HS-5 (cell line): ENCODE measurements around the gene BTBD6.

ENCODE experiments used
- DNase-seq: peaks from one replicate; pipeline ENCODE4 v3.0.0-alpha.2; 2012; ENCODE audit warnings: low read depth

Gene BTBD6

DNA sequence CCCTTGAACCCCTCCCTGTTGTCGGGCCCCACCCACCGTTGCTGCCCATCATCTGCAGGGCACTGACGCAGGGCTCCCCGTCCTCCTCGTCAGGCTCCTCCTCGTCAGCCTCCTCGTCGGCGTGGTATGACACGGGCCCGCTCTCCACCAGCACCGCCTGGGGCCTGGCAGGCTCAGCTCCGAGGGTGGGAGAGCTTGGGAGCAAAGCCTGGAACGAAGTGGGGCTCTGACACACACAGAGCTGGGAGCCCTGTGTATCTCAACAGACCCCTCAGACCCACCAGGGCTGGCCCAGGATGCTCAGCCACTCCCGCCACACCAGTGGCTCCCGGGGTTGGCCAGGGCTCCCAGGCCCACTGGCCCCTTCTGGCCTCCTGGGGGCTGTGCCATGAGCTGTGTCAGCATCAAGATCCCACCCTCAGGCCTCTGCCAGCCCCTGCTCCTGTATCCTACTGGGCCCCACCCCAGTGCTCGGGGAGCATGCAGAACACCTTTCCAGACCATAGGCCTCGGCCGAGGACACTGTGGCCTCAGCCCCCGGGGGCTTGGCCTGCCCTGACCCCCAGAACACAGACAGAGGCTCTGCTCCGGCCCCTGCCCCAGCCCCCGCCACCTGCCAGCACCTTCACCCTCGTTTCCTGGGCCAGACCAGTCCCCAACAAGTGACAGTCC lies 37.1 kb upstream of the BTBD6 start:
- DNase-seq, result no peak

DNA sequence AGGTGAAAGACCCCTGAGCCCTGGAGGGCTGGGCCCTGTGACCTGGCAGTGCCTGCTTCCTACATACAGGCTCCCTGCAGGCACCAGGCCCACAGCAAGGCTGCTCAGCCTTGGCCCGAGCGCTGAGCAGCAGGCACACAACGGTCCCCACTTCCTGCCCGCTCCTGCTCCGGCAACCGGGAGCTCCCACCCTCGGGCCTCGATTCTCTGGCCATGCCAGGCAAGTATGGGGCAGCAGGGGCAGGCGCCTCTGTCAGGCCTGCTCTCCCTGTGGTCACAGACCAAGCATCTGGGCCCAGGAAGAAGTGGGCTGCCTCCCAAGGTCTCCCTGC lies 36.6 kb upstream of the BTBD6 start:
- no peak for DNase-seq

DNA sequence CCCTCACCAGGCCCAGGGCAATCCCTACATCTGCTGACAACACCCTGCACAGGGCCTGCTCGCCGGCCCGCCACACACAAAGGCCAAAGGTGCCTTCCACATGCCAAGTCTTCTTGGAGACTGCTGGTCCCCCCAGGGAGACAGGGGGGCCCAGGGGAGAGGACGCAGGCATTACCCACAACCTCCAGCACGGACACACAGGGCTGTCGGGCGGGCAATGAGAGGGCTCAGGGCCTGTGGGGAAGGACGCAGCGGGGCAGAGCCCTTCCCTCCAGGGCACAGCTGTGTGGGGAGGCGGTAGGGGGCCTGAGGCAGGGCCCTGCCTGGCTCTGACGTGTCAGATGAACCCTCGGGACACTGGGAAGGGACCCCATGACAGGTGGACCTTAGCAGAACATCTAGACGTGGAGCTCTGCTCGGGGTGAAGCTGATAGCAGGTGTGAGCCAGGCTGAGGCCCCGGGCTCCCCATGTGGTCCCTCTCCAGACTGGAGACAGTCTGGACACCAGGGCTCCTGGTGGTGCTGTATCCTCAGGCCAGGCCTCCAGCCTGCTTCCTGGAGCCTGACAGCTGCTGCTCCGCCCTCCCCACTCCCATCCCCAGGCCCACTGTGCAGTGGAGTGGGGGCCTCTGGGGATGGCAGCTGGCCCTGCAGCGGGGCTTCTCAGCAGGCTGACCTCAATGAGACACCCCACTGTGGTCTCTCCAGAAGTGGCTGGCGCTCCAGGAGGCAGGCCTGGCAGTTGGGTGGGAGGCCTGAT lies 35.6 kb upstream of the BTBD6 start:
- DNase-seq, result no peak

DNA sequence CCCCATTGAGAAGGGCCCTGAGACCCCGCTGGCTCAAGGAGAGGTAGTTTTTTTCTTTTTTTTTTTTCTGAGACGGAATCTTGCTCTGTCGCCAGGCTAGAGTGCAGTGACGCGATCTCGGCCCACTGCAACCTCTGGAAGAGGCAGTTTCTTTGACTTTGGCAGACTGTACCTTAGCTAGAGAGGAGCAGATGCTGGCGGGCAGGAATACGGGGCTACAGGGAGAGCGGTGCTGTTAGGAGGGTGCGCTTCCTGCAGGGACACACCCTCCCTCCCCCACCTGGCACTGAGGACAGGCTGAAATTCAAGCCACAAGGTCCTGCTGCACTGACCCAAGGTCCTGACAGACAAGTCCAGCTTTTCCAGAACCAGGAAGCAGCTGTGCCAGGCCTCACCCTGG lies 35.0 kb upstream of the BTBD6 start:
- DNase-seq, result no peak

DNA sequence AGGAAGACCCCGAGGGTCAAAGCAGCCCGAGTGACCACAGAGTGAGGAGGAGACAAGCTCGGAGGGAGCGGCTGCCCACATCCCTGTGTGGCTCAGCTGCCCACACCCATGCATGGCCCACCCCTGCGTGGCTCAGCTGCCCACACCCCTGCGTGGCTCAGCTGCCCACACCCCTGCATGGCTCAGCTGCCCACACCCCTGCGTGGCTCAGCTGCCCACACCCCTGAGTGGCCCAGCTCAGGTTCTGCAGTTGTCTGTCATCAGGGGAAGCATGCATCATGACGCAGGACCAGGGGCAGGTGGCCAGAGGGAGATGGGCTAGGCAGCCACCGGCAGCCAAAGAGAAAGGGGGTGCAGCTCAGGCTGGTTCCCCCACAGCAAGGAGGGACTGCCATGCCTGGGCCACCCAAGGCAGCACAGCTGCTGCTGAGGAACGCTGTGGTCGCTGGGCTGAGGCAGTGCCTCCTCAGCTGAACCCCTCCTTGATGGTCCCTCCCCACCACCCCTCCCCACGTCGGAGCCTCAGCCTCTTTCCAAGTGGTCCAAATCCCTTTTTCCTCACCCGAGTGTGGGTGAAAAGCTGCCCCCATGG lies 33.9 kb upstream of the BTBD6 start:
- DNase-seq, result no peak

DNA sequence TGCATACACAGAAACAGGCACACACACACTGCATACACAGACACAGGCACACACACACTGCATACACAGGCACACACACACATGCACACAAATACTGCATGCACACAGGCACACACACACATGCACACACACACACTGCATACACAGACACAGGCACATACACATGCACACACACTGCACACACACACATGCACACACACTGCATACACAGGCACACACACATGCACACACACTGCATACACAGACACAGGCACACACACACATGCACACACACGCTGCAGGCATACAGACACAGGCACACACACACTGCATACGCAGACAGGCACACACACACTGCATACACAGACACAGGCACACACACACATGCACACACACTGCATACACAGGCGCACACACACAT lies 32.7 kb upstream of the BTBD6 start:
- no peak for DNase-seq

DNA sequence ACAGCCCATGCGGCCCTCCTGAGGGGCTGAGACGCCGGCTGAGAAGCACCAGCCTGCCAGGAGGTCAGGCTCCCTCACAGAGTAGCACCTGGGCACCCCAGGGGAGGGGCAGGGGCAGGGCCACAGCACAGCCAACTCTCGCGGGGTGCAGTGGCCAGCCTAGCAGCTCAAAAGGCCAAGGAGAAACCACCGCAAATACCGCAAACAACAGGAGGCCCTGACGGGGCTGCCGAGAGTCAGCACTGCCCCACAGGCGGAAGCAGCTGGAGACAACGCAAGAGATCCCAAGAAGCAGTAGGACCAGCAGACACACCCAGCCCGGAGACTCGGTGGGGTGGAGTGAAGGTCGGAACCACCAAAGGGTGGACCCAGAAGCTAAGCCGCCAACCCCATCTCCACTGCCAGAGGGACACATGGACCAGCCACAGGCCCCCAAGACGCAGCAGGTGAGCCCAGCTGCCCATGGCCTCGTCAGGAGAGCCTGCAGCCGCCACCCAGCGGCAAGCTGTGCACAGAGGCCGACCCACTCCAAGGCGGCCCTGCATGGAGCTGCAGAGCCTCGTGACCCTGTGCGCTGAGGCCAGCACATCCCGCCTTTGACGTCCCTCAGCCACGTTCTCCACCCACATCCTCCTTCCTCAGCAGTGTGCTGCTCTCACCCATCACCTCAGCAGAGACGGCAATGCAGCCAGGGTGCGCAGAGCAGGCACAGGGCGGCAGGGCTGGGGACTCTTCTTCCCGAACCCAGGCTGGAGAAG lies 31.7 kb upstream of the BTBD6 start:
- DNase-seq, result no peak

DNA sequence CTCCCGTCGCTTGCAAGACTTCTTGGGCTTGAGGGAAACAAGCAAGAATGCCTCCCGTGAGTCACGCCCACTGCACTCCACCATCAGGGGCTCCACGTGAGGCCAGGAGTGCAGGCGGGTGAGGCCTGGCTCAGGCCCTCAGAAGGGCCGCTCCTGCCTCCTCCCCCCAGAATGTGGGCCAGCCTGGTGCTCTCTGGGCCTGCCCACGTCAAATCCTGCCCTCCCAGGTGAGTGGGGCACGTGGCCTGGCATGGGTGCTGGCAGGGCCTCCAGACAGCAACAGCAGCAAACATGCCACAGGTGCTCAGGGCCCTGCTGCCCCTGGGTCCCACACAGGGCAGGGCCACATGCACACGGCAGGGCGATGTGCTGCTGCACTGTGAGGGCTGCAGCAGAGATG lies 30.6 kb upstream of the BTBD6 start:
- DNase-seq, result no peak

DNA sequence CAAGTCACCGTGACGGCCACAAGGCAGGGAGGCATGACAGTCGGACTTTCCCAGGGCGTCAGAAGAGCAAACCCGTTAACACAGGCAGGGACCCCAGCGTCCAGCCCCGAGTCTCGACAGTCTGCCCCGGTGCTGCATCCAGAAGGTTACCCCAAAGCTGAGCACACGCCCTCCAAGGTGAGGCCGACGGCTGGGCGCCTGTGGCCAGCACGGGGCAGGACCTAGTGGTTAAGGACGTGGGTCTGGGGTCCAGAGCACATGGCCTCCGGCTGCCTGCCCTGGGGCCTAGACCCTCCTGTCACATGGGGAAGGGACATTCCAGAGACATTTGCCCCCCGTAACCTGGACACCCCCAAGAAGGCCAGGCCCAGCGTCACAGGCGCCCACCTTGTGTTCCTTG lies 29.7 kb upstream of the BTBD6 start:
- no peak for DNase-seq

DNA sequence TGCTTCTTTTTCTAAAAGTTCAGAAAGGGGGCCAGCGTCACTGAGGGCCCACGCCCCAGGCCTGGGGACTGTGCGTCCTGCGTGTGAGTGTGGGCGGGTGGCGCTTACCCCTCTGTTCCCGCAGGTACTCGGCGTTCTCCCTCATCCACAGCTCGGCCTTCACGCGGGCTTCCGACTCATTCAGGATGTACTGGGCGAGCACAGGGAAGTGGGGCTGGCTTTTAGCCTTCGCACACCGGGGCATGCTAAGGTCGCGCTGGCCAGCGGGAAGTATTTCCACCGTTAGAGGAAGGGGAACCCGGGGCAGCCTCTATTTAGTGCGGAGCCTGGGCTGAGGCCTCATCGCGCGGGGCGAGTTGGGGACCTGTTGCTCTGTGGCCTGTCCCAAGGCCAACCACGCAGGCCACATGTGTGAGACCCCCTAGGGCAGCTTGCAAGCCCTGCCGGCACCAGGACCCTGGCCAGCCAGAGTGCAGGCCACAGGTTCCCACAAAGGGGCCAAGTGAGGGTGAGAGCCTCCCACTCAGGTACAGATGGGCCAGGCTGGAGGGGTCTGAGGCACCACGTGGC lies 29.2 kb upstream of the BTBD6 start:
- DNase-seq, result no peak

DNA sequence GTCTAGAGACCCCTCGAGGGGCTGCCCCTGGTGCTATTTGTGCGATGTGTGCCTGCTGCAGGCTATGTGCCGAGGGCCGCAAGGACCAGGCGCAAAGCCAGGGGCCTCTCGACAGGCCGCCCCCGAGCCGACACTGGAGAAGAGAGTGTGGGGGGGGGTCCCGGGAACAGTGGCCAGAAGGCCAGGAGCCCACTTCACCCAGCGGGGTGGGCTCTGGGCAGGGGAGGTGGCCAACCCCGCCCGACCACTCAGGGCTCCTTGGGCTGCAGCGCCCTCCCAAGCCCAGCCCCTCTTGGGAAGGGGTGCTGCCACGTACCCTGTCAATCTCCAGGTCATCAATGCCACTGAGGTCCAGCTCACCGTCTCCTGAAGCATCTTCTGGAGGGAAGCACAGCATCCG lies 28.6 kb upstream of the BTBD6 start:
- DNase-seq, result no peak

DNA sequence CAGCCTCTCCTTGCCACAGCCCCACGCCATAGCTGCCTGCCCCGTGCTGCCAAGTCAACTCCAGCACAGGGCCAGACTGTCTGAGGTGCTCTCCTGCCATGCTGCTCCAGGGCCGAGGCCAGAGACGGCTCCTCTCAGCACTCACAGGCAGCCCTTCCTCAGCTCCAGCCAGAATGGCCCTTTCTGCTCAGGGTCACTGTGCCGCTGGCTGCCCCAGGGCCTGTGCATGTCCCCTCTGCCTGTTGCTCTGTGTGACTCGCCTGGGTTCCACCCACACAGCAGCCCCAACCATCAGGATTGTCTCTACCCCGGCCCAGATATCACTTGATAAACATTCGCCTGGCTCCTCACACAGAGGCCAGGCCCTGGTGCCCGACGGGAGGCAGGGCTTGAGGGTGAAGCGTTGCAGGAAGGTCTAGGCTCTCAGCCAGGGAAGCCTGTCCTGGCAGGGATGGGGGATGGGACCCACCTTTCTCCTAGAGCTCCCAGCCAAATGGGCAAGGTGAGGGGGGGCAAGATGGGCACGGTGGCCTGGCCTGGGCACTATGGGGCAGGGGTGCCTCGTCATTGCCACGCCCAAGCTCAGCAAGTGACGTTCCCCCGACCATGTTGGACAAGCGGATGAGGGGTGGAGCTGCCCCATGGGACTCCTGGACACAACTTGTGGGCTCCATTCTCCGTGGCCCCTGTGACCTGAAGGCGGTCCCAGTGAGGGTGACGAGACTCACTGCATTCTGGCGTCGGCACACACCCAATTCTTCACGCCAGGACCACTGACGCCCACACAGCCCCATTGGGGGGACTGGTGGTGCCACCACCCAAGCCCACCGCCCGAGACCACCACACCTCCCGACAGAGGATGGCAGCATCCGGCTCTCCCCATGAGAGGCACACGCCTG lies 27.4 kb upstream of the BTBD6 start:
- DNase-seq, result no peak

DNA sequence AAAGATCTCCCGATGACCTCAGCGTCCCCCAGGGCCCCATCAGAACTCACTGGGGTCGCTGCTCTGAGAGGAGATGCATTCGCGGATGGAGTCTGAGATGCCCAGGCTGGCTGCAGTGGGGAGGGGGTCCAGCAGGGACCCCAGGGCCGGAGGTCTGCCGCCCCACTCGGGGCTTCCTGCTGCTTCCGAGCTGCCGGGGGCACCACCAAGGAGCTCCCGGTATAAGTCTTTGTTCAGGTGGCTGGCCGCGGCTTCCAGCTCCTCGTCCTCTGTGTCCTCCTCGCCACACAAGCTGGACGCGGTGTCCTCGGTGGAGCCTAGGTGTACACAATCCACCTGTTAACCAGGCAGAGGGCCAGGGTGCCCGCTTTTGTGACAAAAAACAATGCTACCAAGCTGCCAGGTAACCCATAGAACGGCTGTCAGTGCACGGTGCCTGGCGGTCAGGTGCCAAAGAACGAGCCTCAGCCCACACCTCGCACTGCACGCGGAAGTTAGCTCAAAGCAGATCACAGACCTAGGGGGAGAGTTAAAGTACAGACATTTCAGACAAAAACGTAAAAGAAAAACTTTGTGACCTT lies 26.6 kb upstream of the BTBD6 start:
- no peak for DNase-seq

DNA sequence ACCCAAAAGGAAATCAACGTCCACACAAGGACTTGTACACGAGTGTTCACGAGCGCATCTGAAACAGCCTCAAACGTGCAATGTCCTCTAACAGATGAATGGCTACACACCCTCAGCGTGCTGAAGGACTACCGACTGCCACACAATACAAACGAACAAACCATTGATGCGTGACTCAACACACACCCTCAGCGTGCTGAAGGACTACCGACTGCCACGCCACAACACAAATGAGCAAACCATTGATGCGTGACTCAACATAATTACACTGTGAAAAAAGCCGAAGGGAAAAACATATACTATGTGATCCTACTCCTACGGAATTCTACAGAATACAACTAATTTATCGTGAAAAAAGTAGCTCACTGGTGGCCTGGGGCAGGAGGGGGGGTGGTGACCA lies 25.1 kb upstream of the BTBD6 start:
- no peak for DNase-seq

DNA sequence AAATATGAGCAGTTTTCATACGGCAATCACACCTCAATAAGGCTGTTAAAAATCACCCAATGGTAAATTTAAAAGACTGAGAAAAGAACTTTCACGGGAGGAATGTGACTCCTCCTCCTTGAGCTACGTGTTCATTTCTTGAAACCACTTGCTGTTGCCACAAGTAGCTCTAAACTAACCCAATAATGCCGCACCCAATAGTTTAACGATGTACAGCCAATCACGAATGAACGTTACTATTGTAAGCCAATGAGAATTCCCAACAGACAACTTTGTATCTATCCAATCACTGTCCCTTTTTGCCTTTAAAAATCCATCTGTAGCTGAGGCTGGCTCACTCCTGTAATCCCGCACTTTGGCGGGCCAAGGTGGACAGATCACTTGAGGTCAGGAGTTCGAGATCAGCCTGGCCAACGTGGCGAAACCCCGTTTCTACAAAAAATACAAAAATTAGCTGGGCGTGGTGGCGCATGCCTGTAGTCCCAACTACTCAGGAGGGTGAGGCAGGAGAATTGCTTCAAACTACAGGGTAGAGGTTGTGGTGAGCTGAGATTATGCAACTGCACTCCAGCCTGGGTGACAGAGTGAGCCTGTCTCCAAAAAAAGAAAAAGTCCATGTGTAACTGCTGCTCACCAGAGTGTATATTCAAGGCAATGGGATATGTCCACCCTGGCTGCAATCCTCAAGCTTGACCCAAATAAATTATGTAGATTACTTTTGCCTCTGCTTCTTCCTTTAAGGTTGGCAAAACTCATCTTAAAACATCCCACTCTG lies 24.4 kb upstream of the BTBD6 start:
- DNase-seq, result no peak

DNA sequence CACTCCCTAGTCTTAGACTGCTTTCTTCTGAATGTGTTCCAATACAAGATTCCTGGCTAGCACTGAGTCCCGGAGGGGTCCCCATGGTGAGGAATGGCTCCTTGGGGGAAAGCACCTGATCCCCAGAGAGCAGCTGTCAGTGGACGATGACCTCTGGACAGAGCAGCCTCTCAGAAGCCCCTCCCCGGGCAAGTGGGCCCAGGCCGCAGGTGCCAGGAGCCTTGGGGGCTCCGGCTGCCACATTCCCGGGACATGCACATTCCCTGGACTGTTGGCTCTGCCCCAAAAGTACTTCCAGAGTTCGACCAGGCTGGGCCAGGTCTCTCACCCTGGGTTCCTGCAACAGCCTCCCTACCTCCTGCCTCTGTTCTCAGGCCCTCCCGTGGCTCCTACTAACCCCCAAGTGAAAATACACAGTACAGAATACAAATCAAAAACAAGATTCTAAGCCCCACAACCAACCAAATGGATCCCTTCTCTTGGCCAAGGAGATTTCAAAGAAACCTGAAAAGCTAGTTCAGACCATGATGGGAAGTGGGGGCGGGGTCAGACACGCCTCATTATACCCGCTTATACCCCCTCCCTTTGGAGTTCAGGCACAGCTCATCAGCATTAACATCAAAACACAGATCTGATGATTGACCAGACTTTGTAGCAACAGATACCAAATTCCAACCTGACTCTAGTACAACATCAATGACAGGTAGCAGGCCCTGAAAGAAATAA lies 23.3 kb upstream of the BTBD6 start:
- DNase-seq, result no peak

DNA sequence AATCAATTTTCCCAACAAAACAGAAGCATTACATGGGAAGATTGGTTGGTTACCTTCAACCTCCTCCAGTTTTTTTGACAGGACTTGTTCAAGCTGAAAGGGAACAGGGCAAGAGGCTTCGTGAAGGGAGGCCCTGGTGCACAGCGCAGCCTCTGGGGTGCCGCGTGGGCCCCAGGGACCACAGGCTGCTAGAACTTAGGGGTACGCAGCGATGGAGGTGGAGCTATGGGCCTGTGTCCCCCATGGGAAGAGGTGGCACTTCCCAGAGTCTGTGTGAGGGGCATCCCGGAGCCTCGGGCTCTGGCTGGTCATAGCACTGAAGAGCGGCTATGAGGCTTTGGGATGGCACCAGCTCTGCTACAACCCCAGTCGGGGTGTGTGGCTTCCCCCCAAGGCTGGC lies 22.1 kb upstream of the BTBD6 start:
- DNase-seq, result no peak

DNA sequence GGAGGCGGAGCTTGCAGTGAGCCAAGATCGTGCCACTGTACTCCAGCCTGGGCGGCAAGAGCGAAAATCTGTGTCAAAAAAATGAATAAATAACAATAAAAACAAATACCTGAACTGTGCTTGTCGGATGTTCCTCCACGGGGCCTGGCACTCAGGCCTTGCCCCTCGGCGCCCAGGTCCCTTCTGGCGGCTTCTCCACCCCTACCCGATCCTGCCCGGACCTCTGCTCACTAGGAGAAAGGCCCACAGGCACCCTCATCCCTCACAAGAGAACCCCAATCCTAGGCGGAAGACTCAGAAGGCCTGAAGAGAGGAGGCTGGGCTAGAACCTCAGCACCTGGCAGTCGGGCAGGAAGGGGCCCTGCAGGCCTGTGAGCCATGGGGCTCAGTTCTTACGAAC lies 21.0 kb upstream of the BTBD6 start:
- no peak for DNase-seq

DNA sequence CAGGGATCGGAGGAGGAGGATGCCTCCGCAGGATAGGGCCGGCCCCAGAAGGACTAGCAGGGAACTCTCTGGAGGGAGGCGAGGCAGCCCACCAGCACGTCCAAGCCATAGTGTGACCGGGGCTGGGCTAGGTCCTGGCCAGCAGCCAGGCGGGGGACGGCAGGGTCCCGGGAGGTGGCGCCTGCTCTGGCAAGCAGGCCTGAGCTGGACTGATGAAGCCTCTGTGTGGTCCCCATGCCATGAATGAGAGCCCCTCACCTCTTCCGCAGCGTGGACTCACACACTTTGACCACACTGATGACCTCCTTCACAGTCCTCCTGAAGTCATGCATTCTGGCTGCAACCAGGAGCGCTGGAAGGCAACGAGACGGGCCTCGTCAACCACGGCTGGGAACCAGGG lies 19.8 kb upstream of the BTBD6 start:
- no peak for DNase-seq
